ENCODE measurements around the gene EYA4.

The EYA4 gene

DNA sequence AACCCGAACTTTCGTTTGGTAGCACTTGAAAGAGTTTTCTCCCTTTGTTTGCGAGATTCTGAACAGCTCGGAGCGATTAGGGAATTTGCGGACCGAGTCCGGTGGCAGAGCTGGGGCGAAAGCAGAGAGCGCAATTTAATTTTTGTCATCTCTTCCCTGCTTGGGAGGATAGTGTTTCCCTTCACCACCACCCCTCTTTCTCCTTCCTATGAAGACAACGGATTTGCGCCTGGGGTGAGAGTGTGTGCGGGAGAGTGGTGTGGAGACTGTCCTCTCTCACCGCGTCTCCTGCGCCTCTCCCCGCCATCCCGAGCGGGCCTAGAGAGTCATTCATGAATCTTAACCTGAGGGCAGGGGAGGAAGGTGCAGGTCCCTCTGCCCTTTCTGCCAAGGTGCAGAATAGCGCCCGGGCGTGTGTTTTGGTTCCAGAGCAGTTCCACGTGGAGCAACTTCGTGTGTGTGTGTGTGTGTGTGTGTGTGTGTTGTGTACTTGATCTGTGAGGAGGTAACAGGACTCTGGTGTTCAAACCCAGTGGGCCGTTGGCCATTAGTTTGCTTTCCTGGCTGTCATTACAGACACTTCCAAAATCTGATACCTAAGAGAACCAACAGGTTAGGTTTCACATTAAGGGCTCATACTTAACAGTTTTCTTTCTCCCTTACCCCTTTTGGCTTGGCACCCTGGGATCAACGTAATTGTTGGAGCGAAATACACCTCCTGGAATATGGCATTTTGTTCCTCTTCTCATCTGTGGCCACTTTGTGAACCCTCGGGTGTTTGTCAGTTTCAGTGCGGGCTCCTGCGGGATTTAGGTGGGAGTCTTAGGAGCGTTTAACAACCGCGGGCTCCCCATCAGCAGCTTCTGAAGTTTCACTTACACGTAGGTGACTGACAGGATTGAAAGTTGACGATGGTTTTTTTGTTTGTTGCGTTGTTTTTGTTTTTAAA, 1.8 kb downstream of the EYA4 start:
- H3K4me3 ChIP-seq (ENCODE audit: low read depth, low read length): peak overlapping the region; percentile 54
- DNase-seq (ENCODE audit: low read depth): no peak
- no peak for TF ChIP-seq CTCF (conservative IDR thresholded peaks at IDR 0.05; ENCODE audit: low read depth, low read length)

GRCh38 chr6:133243723-133244305, 2.7 kb downstream of the EYA4 start:
- no peak overlapping the region for H3K4me3 ChIP-seq (ENCODE audit: low read depth, low read length)
- TF ChIP-seq CTCF (conservative IDR thresholded peaks at IDR 0.05; ENCODE audit: low read depth, low read length): no peak
- no peak for DNase-seq (ENCODE audit: low read depth)

GRCh38 chr6:133244519-133244918, 3.4 kb downstream of the EYA4 start:
- no peak overlapping the region for H3K4me3 ChIP-seq (ENCODE audit: low read depth, low read length)
- DNase-seq (ENCODE audit: low read depth): no peak
- TF ChIP-seq CTCF (conservative IDR thresholded peaks at IDR 0.05; ENCODE audit: low read depth, low read length): no peak

DNA sequence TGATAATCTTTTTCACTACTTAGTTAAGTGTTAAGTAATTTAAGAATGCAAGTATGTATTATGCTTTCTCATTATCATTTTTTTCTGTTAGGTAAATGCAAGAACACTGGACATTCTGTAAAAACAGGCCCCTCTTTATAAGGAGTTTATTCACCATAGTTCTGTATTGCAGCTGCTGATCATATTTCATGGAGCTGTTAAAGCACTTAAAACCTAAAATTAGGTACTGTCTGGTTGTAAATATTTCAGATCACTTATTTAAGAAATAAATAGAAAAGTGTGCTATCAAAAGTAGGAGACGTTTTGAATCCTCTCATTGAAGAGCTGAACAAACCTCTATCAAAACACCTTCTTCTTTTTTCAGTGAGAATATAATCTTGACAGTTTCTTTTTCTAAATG, 3.9 kb downstream of the EYA4 start:
- no peak overlapping the region for H3K4me3 ChIP-seq (ENCODE audit: low read depth, low read length)

DNA sequence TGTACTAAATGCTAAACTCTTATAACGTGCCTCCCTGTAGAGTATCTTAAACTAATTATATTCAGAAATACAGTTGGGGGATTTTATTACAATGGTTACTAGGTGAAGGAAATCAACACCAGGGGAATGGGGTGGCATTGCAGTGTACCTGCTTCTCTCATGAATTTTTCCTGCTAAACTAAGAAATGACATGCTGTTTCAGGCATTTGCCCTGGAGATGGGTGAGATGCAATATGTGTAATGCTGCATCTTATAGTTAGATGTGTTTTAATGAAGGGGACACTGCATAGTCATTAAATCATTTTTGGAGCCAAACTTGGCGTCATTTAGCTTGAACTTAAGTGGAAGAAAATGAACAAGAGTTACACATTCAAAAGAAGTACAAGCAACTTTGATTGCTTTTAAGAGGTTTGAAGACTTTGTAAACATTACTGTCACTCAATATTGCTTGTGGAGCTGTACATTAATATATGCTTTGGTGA, 4.3 kb downstream of the EYA4 start:
- TF ChIP-seq CTCF (conservative IDR thresholded peaks at IDR 0.05; ENCODE audit: low read depth, low read length): no peak
- DNase-seq (ENCODE audit: low read depth): no peak
- no peak overlapping the region for H3K4me3 ChIP-seq (ENCODE audit: low read depth, low read length)

More for the DNA sequence above, 3.9 kb downstream of the EYA4 start:
- DNase-seq (ENCODE audit: low read depth): no peak
- TF ChIP-seq CTCF (conservative IDR thresholded peaks at IDR 0.05; ENCODE audit: low read depth, low read length): no peak

DNA sequence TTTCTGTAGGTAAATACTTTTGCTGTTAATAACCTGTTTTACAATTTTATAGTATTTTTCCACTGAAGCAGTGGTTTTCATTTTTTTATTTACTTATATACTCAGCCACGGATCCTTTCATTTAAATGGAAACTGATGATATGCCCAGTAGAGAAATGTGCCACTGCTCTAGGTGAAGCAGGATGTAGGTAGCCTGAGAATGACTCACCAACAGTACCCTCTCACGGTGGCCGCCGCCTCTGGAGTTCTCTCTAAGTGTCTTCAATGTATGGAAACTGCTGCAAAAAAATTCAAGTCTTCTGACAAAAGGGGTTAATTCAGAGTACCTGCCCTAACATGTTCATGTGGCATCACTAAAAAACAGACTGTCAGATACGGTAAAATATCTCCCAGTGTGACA, 6.4 kb downstream of the EYA4 start:
- no peak for TF ChIP-seq CTCF (conservative IDR thresholded peaks at IDR 0.05; ENCODE audit: low read depth, low read length)
- no peak for DNase-seq (ENCODE audit: low read depth)
- H3K4me3 ChIP-seq (ENCODE audit: low read depth, low read length): no peak overlapping the region
